ENCODE data around the gene SBNO1. TPM values are rescaled to one million over a fixed set of nuclear protein-coding genes. Genes with fewer than 3 reads are reported as not detected.

Gene SBNO1
- total RNA-seq, 1 donor from 2014 or later = 48.6 TPM

- peaks cover 44% of the 10 kb centered on the region for H3K36me3 Mint-ChIP-seq (ENCODE audit: low read depth)
- DNase-seq (no peak), ATAC-seq (ENCODE audit: low read depth) (no peak)
- ChIA-PET CTCF (no interaction called here), POLR2A (no interaction called here)
- no peaks in the 10 kb centered on the region for H3K4me1 Mint-ChIP-seq
- no peak for TF ChIP-seq CTCF (IDR thresholded peaks at IDR 0.05)
- intact Hi-C loops (cut with micrococcal nuclease) = no loop called here
- H3K27ac Mint-ChIP-seq = no peak overlapping the region
- no peaks in the 10 kb centered on the region for H3K9me3 Mint-ChIP-seq
- H3K4me3 Mint-ChIP-seq = no peak overlapping the region
- no peaks in the 10 kb centered on the region for H3K27me3 Mint-ChIP-seq
These were observed 74.7 kb downstream of the SBNO1 start for GRCh38 chr12:123289911-123290310.

- POLR2A ChIA-PET = interaction anchor here (0.5 kb wide), 1 partner anchor 11 kb away, joined by 5 read pairs; no protein-coding TSS in a partner anchor
- ATAC-seq (ENCODE audit: low read depth) (no peak), DNase-seq (no peak)
- intact Hi-C loops (cut with micrococcal nuclease) = no loop called here
- no peak overlapping the region for H3K4me3 Mint-ChIP-seq
- CTCF ChIA-PET = no interaction called here
- no peaks in the 10 kb centered on the region for H3K4me1 Mint-ChIP-seq
- H3K27ac Mint-ChIP-seq = peak overlapping the region; percentile 19
- no peaks in the 10 kb centered on the region for H3K27me3 Mint-ChIP-seq
- TF ChIP-seq CTCF (IDR thresholded peaks at IDR 0.05) = no peak
- no peaks in the 10 kb centered on the region for H3K9me3 Mint-ChIP-seq
- H3K36me3 Mint-ChIP-seq (ENCODE audit: low read depth) = peaks cover 37% of the 10 kb centered on the region
These were observed 75.8 kb downstream of the SBNO1 start for GRCh38 chr12:123288751-123289346.

- ChIA-PET POLR2A (interaction anchor here (0.7 kb wide), 1 partner anchor 8 kb away, joined by 6 read pairs; no protein-coding TSS in a partner anchor), CTCF (no interaction called here)
- Mint-ChIP-seq H3K4me1 (no peaks in the 10 kb centered on the region), H3K9me3 (no peaks in the 10 kb centered on the region), H3K27me3 (no peaks in the 10 kb centered on the region), H3K36me3 (ENCODE audit: low read depth) (peaks cover 24% of the 10 kb centered on the region), H3K27ac (no peak overlapping the region), H3K4me3 (no peak overlapping the region)
- no peak for DNase-seq
- intact Hi-C loops (cut with micrococcal nuclease) = no loop called here
- no peak for TF ChIP-seq CTCF (IDR thresholded peaks at IDR 0.05)
- no peak for ATAC-seq (ENCODE audit: low read depth)
These were observed 77.8 kb downstream of the SBNO1 start for GRCh38 chr12:123286652-123287373.

GRCh38 chr12:123284669-123285068 is 80.0 kb downstream of the SBNO1 start:
- intact Hi-C loops (cut with micrococcal nuclease) = no loop called here
- Mint-ChIP-seq H3K4me1 (no peaks in the 10 kb centered on the region), H3K27ac (no peak overlapping the region), H3K27me3 (no peaks in the 10 kb centered on the region), H3K4me3 (no peak overlapping the region), H3K36me3 (ENCODE audit: low read depth) (peaks cover 6% of the 10 kb centered on the region), H3K9me3 (no peaks in the 10 kb centered on the region)
- TF ChIP-seq CTCF (IDR thresholded peaks at IDR 0.05) = no peak
- ATAC-seq (ENCODE audit: low read depth) (no peak), DNase-seq (no peak)
- ChIA-PET CTCF (no interaction called here), POLR2A (no interaction called here)

GRCh38 chr12:123283461-123283860 is 81.2 kb downstream of the SBNO1 start:
- H3K36me3 Mint-ChIP-seq (ENCODE audit: low read depth) = no peaks in the 10 kb centered on the region
- H3K27ac Mint-ChIP-seq = no peak overlapping the region
- DNase-seq (no peak), ATAC-seq (ENCODE audit: low read depth) (no peak)
- no peaks in the 10 kb centered on the region for H3K9me3 Mint-ChIP-seq
- TF ChIP-seq CTCF (IDR thresholded peaks at IDR 0.05) = no peak
- POLR2A ChIA-PET = interaction anchor here (0.6 to 1.5 kb wide), 4 partner anchors 80 to 318 kb away, joined by 3 to 4 read pairs (median 3); partner anchors contain the start of genes DDX55 and TMED2
- no peak overlapping the region for H3K4me3 Mint-ChIP-seq
- peaks cover under 1% of the 10 kb centered on the region for H3K4me1 Mint-ChIP-seq
- CTCF ChIA-PET = no interaction called here
- intact Hi-C loops (cut with micrococcal nuclease) = no loop called here
- H3K27me3 Mint-ChIP-seq = no peaks in the 10 kb centered on the region
